GM21447 (cell line): ENCODE measurements around the gene PLXNA4.

ENCODE experiments used
- ATAC-seq: cut with Tn5 transposase; IDR thresholded peaks from one replicate; pipeline ENCODE4 v1.9.1; 2021; ENCODE audit not compliant: unreplicated experiment

The PLXNA4 gene

DNA sequence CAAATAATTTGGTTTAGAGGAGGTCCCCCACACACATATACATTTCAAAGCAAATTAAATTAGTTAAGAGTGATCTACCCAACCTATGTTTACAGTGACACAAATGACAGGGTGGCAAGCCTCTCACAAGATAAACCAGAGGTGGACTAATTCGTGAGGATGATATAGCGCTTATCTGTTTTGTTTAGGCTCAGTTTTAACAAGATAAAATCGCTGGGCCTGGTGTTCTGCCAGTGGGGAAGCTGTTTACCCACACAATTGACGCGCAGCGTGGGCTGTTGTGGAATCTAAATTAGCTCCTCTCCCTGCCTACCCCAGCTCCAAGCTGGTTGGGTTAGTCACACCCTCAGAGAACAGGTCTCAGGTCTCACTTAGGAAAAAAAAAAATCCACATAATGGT lies 16.7 kb upstream of the PLXNA4 start:
- no peak for ATAC-seq

DNA sequence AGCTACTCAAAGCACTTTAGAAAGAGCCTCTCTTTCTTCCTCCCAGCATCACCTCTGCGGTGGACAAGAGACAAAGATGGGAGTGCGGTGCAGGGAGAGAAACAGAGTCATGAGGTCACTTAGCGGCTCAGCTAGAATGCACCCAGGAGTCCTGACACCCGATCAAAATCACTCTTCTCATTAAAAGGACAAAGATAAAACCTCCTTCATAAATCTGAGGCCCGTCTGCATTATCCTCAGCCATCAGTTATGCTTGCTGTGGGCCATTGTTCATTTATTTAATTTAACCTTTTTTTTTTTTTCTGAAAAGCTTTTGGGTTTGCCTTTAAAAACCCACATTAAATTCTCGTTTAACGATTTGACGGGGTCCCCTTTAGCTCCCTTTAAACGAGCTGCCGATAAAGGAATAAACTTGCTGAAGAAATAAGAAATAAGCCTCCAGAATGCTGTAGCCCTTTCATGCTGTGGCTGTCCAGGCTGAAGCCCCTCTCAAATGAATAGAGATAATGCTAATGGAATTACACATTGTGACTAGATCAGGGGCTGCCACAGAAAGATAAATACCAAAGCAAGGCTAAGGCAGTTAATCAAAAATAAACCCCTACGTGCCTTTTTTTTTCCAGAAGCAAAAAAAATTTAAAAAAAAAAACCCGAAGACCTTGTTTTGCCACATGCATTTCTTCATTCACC lies 16.1 kb upstream of the PLXNA4 start:
- no peak for ATAC-seq

DNA sequence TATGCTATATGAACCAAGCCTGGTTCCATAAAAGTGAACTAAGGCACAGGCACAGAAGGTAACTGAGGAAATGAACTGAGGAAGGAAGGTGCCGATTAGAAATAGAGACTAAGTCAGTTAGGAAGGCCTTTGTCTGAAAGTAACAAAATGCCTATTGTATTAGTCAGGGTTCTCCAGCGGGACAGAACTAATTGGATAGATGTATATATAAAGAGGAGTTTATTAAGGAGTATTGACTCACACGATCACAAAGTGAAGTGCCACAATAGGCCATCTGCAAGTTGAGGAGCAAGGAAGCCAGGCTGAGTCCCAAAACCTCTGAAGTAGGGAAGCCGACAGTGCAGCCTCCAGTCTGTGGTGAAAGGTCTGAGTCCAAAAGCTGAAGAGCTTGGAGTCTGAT lies 13.9 kb upstream of the PLXNA4 start:
- ATAC-seq, result no peak

DNA sequence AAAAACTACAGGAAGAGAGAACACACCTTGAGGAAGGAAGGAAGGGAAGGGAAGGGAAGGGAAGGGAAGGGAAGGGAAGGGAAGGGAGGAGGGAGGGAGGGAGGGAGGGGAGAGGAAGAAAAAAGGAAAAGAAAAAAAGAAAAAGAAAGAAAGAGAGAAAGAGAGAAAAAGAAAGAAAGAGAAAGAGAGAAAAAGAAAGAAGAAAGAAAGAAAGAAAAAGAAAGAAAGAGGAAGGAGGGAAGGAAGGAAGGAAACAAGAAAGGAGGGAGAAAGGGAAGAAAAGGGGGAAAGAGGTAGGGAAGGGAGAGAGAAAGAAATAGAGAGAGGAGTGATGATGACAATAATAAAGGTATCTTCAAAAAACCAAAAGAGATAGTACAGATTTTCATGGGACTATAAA lies 12.3 kb upstream of the PLXNA4 start:
- no peak for ATAC-seq

DNA sequence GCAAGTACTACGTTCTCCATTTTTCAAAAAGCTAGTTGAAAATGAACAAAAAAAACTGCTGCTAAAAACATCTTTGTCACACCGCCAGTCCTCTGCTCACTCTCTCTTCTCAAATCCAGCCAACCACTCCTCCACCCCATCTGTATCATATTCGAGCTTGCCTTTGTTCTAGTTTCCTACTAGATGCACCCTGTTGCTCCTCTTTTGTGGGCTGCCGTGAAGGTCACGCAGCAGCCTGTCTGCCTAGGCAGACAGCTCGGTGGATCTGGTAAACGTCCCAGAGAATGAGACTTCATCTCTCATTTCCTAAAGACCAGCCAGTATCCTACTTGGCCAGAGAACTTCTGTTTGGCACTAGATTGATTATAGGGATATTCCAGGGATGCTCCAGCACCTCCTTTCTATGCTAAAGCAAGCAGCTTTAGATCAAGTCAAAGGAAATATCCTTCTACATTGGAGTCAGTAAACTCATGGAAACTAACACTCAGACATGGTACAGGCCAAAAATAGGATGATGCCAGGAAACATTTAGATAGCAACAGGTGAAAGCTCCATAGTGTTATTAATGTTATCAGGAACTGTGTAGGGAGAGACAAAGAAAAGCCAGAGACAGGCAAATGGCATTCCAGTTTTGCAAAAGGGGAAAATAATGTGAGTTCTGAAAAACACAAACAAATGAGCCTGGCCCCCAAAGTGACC lies 8.7 kb upstream of the PLXNA4 start:
- no peak for ATAC-seq

DNA sequence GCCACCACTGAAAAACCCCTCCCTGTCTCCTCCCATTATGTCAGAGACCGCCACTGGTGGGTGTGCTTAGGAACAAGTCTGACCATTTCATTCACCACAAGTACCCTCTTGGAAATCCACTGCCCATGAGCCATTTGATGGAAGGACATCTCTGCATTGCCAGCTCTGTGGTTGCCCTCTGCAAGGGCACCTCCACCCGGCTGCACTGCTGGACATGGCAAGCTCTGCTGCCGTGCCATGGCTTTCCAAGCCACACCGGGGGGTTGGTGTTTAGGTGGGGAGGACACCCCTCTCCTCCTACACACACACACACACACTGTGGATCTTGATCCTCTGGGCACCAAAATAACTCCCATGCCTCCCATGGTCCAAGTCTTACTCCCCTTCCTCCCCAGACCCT lies 5.2 kb upstream of the PLXNA4 start:
- ATAC-seq, result no peak

DNA sequence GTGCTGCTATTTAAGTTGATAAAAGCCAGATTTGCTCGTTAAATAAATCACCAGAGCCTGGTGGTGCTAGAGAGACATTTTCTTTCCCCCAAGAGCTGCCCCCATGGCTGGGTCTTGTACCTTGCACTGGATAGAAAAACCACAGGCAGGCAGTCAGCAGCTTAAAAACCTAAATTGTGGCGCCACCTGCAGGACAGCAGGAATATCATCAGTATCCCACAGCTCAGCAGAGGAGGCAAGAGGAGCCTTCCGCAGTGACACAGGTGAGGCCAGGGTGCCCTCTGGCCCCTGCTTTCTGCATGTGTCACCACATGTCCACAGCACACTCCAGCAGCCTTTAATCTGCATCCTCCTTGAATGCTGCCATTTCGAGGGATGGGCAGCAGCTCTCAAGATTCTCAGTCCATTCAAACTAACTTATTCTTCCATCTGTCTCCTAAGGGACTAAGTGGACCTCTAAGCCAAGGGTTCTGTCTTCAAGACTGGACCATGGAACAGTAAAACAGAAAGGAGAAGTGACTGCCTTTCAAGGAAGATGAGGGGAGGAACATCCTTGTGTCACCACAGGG lies 4.5 kb upstream of the PLXNA4 start:
- no peak for ATAC-seq

DNA sequence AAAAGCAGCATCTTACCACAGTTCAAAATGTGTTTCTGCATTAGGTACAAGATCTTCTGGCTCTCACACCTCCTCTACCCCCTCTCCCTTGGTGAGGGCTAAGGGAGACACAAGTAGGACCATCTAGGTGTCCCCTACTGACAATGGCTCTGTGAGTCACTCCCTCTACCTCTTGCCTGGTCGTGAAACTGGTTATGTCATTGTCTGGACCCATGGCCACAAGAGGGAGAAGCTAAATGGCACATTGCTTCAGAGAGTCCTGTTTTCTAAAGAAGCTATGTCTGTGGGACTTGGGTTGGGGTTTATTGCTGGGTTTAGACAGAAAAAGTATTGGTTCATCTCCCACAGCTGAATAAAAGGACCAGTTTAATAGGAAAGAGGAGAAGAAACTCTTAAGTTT lies 4.0 kb upstream of the PLXNA4 start:
- no peak for ATAC-seq

DNA sequence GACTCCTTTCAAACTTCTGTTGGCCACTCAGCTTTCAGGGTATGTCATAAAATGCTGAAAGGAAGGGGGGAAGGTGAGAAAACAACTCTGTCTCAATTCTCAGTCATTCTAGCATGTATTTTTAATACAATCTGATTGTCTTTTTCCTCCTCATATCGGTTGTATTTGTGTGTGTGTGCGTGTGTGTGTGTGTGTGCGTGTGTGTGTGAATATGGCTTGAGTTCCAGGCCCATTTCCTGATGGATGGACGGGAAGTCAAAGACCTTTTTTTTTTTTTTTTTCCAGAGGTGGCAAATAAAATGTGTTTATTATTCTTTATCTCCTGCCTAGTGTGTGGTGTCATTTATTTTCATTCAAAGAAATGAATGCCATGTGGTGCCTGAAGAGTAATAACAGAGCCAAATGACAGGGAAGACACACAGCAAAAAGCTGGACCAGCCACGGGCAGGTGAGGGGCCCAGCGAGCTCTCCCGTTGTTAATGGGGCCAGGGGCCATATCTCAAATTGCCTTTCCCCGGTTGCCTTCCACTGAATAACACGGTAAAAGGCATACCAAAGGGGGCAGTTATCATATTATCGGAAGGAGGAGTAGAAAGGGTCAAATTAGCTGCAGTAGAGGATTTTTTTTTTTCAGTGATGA lies 3.1 kb upstream of the PLXNA4 start:
- ATAC-seq, result no peak

DNA sequence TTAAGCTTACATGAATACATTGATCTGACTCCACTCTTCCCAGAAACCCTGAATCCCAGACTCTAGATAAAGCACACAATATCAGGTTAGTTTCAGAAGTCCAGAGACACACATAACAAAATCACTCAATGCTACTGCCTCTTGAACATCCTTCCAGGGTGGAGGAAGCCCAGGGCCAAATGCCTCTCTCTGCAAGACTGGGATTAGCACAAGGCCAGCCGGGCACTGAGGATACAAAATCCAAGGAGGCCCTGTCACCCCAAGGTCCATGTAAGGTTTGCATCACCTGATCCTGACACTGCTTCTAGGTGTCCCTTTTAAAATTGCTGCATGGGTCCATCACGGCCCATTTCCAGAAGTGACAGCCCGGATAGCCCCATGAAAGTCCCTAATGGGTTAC lies 2.6 kb upstream of the PLXNA4 start:
- no peak for ATAC-seq

DNA sequence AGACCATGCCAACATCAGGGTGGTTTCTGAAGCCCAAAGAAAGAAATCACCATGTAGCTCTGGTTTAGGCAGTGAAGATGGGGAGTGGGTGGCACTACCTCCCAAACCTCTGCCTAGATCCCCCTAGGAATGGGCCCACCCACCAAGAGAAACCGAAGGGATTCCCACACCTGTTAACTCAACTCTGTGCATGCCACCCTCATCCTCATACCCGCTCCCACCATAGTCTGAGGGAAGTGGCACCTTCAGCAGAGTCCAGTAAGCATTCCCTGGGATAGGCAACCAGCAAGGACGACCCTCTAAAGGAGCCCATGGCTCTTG lies 1.7 kb upstream of the PLXNA4 start:
- ATAC-seq, result no peak

DNA sequence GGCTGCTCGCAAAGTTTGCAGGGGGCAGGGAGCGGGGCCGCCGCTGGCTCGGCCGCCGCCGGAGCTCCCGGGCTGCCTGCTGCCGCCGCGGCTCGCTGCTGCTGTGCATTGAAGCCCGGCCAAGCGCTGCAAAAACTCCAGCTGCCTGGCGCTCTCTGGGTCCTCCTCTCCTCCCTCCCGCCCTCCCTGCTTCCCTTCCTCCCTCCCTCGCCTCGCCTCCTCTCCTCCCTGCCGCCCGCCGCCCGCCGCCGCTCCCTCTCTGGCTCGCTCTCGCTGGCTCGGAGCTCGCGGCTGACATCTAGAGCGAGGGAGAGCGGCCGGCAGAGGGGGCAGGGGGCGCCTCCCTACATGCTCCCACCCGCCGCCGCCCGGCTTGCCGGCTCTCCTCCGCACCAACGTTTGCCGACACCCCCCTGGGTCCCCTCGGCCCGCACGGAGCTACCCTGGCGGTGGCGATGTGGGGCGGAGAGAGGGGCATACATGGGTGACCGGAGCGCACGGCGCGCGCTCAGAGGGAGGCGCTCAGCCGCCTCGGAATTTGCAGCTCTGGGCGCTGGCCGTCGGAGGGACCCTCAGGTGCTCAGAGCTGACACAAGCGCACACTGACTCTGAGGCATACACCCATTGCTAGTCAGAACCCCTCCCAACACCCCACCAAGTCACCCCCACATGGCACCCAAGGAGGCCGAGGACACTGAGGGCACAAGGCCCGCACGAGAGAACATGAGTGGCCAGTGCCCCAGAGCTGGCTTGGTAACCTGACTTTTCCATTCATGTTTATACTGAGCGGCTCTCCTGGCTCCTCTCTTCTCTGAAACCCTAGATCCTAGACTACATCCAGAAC lies 1.2 kb upstream of the PLXNA4 start:
- no peak for ATAC-seq

DNA sequence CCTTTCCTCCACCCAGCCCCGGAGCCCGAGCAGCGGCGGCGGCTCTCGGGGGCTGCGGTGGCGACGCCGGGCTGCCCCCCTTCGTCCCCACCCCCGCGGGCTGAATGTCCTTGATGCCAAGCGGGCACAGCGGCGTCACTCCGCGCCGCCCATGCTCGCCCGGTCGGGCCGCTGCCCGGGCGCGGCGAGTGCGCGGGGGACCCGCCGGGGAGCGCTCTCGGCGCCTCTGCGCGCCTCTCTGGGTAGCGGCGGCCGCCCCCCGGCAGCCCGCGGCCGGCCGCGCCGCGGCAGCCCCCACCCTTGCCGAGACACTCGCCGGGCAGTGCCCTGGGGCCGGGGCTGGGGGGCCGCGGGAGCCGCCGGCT lies 433 bp upstream of the PLXNA4 start:
- no peak for ATAC-seq

DNA sequence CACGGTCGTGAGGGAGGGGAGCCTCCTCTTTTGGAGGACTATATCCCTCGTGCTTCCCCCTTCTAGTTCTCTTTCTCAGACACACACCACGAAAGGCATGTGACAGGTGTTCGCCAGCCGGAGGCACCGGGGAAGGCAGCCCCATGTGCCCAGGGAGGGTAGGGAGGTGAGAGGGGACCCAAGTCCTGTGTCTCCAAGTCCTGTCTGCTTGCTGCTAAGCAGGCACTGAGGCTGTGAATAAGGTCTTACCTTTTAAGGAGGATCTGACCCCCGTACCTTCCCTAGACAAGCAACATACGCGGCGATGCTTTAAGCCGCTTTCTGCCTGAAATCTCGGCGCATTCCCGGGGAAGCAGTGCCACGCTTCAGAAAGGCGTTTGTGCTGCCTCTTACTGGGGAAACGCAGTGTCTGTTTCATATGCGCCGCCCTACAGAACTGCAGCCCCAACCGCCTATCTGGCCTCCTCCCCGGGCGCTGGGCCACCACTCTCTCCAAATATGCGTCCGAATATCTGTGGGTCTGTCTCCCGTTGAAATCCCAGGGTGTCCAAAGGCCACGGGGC lies 770 bp downstream of the PLXNA4 start:
- no peak for ATAC-seq

DNA sequence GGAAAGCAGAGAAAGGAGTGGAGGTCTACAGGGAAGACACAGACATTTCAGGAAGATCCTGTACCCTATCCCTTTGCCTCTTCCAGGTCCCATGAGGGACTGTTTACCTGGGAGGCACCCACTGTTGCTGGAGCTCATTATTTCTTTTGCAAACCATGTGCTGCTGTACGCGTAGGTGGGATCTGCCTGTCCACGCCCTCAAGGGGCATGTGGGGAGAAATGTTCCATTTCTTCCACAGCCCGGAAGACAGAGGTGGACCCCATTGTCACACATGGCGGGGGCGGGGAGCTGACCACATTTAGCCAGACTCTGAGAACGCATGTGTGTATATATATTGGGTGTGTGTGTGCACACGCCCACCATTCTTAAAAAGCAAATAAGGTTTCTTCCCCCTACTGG lies 2.0 kb downstream of the PLXNA4 start:
- no peak for ATAC-seq

DNA sequence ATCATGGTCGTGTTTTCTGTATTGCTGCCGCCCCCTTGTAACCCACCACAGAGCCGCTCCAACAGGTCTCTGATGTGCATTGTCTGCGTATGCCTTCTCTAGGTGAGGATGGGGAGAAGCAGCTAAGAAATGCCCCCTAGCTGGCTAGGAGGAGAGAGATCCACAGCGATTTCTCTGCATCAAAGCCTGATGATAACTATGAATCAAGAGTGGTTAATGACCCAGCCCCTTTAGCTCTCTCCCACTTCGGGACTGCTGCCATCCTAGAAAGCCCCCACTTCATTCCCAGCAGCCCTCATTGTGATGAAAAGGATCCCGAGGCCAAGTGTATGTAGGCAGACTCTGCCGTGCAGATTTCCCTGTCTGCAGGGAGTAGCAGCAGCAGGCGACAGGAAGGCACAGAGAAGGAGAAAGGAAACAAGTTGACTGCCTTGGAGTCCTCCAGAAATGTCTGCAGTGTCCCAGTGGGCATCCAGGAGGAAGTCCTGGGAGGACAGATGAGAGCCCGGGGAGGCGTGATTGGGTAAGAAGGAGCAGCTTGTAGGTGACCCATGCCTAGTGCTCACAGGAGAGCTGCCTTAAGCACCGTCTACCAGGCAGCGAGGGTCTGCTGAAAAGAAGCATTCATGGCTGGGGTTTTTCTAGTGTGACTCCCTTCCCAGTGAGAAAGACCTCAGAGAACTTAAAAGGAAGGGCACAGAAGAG lies 2.9 kb downstream of the PLXNA4 start:
- no peak for ATAC-seq

DNA sequence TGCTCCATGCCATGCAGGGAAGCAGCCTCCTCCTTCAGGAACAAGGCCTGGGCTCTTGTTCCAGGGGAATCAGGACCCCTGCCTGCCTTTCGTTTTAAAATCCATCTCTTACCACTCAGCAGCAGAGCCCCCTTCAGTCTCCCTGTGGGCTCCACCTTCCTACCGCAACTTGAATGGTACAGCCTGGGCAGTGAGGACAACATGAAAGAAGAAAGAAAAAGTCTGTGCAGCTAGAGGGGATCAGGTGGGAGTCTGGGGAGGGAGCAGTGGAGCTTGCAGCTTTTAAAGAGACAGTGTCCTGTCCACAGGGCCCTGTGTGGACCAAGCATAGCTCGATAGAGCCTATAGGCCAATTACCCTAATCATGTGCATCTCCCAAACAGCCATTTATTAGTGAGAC lies 3.7 kb downstream of the PLXNA4 start:
- no peak for ATAC-seq

DNA sequence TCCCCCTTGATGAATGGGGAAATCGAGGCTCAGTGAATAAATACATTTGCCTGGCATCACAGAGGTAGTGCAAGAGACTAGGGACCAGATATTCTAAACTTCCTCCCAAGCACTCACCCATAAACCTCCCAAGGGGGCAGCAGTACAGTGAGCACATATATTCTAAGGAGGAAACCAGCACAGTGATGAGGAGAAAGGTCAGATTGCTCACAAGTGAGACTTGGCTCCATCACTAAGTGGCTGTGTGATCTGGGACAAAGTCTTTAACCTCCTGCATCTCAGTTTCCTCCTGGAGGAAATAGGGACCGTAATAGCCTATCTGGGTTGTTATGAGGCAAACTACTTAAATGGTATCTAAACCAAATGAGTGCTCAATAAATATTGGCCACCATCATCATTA lies 4.3 kb downstream of the PLXNA4 start:
- no peak for ATAC-seq

DNA sequence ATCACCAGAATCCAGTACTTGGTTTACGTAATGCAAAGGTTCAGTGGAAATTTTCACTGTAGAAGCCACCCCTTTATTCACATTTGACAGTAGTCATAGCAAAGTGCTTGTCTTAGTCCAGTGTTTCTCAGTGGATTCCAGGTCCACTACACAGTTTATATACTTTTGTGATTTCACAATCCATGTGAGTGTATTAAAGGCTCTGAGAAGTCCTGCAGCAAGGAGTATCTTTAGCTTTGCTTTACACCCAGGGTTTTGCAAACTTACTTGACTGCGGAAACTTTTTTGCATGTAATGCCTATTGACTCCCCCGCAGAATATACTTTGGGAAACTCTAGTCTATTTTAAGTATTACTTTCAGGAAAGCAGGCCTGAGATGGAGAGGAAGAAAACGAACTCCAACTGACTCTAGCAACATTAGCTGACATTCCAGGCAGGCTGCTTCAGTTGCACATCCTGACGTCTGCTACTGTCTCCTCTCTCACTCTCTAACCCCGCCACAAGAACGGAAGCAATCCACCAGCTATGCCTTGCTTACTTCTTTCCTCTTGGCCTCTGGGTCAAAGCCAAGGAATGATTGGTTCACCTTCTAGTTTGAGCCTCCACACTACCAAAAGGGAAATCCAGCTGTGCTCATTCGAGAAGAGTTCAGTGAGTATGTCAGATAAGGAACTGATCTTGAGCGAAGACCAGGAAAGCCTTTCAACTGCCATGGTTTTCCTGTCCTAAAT lies 6.2 kb downstream of the PLXNA4 start:
- no peak for ATAC-seq

DNA sequence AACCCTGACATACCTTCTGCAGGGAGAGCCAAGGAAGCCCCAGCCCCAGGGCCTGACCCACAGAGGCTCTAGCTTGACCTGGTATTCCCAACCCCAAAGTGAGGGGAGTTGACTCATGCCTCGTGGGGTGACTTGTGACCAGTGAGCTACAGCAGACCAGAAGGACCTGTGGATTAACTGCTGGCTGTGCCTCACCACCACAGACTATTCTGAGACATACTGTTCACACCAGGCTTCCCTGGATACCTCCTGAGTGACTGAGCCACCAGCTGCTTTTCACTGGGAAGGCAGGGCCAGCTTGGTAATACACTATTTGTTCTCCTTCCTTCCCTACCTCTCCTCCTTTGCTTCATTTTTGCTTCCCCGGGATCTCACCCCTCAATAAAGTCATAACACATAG lies 7.3 kb downstream of the PLXNA4 start:
- no peak for ATAC-seq
